ENCODE results near the gene GULP1.
A peak's percentile ranks its signal among the peaks of the same experiment; 100 is the strongest.

Gene GULP1

GRCh38 chr2:188437537-188437936, 145.9 kb downstream of the GULP1 start:
- TF ChIP-seq CTCF (IDR thresholded peaks at IDR 0.05; ENCODE audit: low read depth, low read length): no peak
- DNase-seq (ENCODE audit: low read depth, low spot score): no peak
- no peak overlapping the region for H3K4me3 ChIP-seq (ENCODE audit: low read depth, low read length)
- in situ Hi-C loops (cut with HindIII; ENCODE audit: low sequenced_read_pairs): no loop called here

GRCh38 chr2:188439986-188440385, 148.3 kb downstream of the GULP1 start:
- no peak for TF ChIP-seq CTCF (IDR thresholded peaks at IDR 0.05; ENCODE audit: low read depth, low read length)
- H3K4me3 ChIP-seq (ENCODE audit: low read depth, low read length): no peak overlapping the region
- in situ Hi-C loops (cut with HindIII; ENCODE audit: low sequenced_read_pairs): no loop called here
- DNase-seq (ENCODE audit: low read depth, low spot score): no peak

GRCh38 chr2:188440849-188441248, 149.2 kb downstream of the GULP1 start:
- in situ Hi-C loops (cut with HindIII; ENCODE audit: low sequenced_read_pairs): no loop called here
- no peak overlapping the region for H3K4me3 ChIP-seq (ENCODE audit: low read depth, low read length)
- no peak for TF ChIP-seq CTCF (IDR thresholded peaks at IDR 0.05; ENCODE audit: low read depth, low read length)
- DNase-seq (ENCODE audit: low read depth, low spot score): no peak

DNA sequence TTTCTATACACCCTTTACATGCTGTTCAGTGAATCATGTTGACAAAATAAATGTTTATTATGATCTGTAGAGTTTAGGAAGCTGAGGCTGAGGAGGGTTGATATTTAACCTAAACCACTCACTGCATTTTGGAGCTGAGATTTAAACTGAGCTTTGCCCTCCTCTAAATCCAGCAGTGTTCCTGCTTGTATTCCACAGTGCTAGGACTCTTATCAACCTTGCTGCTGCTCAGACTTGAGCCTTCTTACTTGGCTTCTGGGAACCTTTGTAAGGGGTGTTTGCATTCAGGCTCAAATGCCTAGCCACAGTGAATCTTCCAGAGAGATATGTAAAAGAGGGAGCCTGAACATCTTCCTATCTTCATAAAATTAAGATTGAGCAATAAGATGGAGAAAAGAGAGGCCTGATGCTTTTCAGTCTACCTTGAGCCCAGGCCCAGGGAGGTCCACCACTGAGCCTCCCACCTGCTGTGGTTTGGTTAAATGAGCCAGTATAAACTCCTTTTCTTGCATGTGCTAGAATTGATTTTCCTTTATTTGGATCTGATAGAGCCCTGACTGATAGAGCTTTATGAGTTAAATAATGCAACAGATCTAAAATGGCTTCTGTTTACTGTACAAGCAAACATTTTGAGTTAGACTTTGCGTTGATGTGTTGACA, 149.7 kb downstream of the GULP1 start:
- no peak for DNase-seq (ENCODE audit: low read depth, low spot score)
- no peak for TF ChIP-seq CTCF (IDR thresholded peaks at IDR 0.05; ENCODE audit: low read depth, low read length)
- in situ Hi-C loops (cut with HindIII; ENCODE audit: low sequenced_read_pairs): no loop called here
- no peak overlapping the region for H3K4me3 ChIP-seq (ENCODE audit: low read depth, low read length)

DNA sequence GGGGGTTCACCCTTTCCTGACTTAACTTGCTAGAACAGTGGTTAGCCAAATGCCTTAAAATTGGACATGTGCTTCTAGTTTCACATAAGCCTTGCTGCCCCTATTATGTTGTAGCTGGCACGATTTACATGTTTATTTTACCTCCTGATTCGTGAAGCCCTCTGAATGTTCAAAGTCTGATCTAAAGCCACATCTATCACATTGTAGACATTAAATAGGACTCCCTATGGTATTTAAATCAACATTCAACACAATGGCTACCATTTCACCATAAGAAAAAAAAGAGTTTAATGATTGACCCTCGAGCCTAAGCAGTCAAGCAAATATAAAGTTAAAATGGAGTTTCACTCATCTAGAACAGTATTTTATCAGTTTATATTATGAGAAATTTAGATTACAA, 151.5 kb downstream of the GULP1 start:
- no peak for TF ChIP-seq CTCF (IDR thresholded peaks at IDR 0.05; ENCODE audit: low read depth, low read length)
- peak; percentile 77 for DNase-seq (ENCODE audit: low read depth, low spot score)
- in situ Hi-C loops (cut with HindIII; ENCODE audit: low sequenced_read_pairs): no loop called here
- no peak overlapping the region for H3K4me3 ChIP-seq (ENCODE audit: low read depth, low read length)

DNA sequence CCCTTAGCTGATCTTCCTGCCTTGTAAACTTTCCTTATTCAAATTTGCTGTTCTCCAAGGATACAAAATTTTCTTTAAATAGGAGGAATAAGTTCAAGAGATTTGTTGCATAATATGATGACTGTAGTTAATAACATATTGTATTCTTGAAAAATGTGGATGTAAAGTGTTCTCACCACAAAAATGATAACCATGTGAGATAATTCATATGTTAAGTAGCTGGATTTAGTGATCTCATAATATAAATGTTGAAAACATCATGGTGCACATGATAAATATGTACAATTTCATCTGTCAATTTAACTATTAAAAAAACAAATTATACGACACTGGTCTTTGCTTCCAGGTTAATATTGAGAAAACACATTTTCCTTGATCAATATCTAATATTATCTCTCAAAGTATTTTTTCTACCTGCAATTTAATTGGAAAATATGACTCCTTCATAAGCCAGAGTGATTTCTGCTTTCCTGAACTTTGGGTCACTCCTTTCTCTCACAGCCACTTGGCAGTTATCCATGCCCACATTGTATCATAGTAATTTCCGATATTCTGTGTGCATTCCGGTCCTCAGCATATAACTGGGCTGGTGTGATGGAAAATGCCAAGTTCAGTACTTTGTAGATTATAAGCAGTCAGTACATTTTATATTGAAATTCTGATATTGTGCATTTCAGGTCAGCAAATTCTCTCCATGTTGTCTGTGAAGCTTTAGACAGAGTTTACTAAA, 152.6 kb downstream of the GULP1 start:
- DNase-seq (ENCODE audit: low read depth, low spot score): no peak
- no peak overlapping the region for H3K4me3 ChIP-seq (ENCODE audit: low read depth, low read length)
- TF ChIP-seq CTCF (IDR thresholded peaks at IDR 0.05; ENCODE audit: low read depth, low read length): no peak
- in situ Hi-C loops (cut with HindIII; ENCODE audit: low sequenced_read_pairs): no loop called here
